Muscle of leg (tissue), 11 donors: ENCODE data around the gene WDR4. TPM values are rescaled to one million over a fixed set of nuclear protein-coding genes. Genes with fewer than 3 reads are reported as not detected.
"Not testable (repeated sequence)": the region's sequence is repeated elsewhere in the genome, so short reads cannot be mapped to it uniquely, and the experiment has no call there.

Experiments
- DNase-seq: peaks from one replicate; pipeline ENCODE4 v3.0.0; 2013
- H3K27ac ChIP-seq: one replicate; pipeline ENCODE4 v1.5.1; 2013; ENCODE audit warnings: mild to moderate bottlenecking, low read length, control low read depth
- H3K27me3 ChIP-seq: one replicate; pipeline ENCODE4 v1.6.1; 2013; ENCODE audit warnings: low read length; ENCODE audit not compliant: control insufficient read depth, insufficient read depth
- H3K36me3 ChIP-seq: one replicate; pipeline ENCODE4 v1.6.1; 2013; ENCODE audit warnings: low read length; ENCODE audit not compliant: control insufficient read depth, insufficient read depth
- H3K4me1 ChIP-seq: one replicate; pipeline ENCODE4 v1.6.1; 2013; ENCODE audit warnings: low read length; ENCODE audit not compliant: control insufficient read depth, insufficient read depth
- H3K4me3 ChIP-seq: one replicate; pipeline ENCODE4 v1.5.1; 2013; ENCODE audit warnings: low read length, control low read depth
- H3K9me3 ChIP-seq: replicated peaks from 2 replicates; pipeline ENCODE4 v1.6.1; 2013; ENCODE audit warnings: low read depth, low read length; ENCODE audit not compliant: control insufficient read depth
- WGBS: methylation state at CpG from one replicate; pipeline ENCODE4 v1.1.5; 2013; ENCODE audit warnings: missing lambda C conversion rate; ENCODE audit not compliant: insufficient coverage; 5-methylcytosine and 5-hydroxymethylcytosine counted together
- polyA plus RNA-seq, 8 donors: library from polyadenylated mRNA; unstranded; fragments of 120-200 nt; gene quantifications; one replicate each; pipeline versions ENCODE4 v1.2.1 to v1.2.3, GENCODE V29; 2013; ENCODE audit warnings: inconsistent platforms in 1 of 8, low replicate concordance in 1 of 8; ENCODE audit not compliant: insufficient read length in 8 of 8, insufficient read depth in 1 of 8
- total RNA-seq: library from RNA; stranded (reverse); fragments of 120-200 nt; gene quantifications from one replicate; pipeline ENCODE4 v1.2.4, GENCODE V29; 2013

Gene WDR4
- total and polyA plus RNA-seq, 9 donors: 5.5 to 10.7 (median 9.2) TPM

GRCh38 chr21:42883921-42884320 lies 4.6 kb upstream of the WDR4 start:
- Histone ChIP-seq H3K9me3 (no peaks in the 10 kb centered on the region), H3K27ac (no peak overlapping the region), H3K36me3 (no peaks in the 10 kb centered on the region), H3K4me3 (no peak overlapping the region), H3K27me3 (no peaks in the 10 kb centered on the region), H3K4me1 (peaks cover 10% of the 10 kb centered on the region)
- no CpG with 5 or more reads among the region's 1 CpG for WGBS
- no peak for DNase-seq

- no peak for DNase-seq
- Histone ChIP-seq H3K9me3 (no peaks in the 10 kb centered on the region), H3K4me3 (peak overlapping the region; percentile 86), H3K27ac (peak overlapping the region; percentile 88), H3K4me1 (peaks cover 15% of the 10 kb centered on the region), H3K27me3 (no peaks in the 10 kb centered on the region), H3K36me3 (peaks cover 12% of the 10 kb centered on the region)
- WGBS: 100% methylated on average over 1 of the region's 6 CpGs
Measured at GRCh38 chr21:42880352-42880751, 1.0 kb upstream of the WDR4 start.

GRCh38 chr21:42878678-42878992 lies 704 bp downstream of the WDR4 start:
- peaks cover 21% of the 10 kb centered on the region for H3K36me3 ChIP-seq

GRCh38 chr21:42875811-42876210 lies 3.5 kb downstream of the WDR4 start:
- H3K4me1 ChIP-seq: peaks cover 15% of the 10 kb centered on the region
- H3K27ac ChIP-seq, DNase-seq, H3K4me3 ChIP-seq, H3K9me3 ChIP-seq, H3K27me3 ChIP-seq: not testable (repeated sequence)
- 85% methylated on average over 2 of the region's 10 CpGs for WGBS
- H3K36me3 ChIP-seq: peaks cover 48% of the 10 kb centered on the region

More at GRCh38 chr21:42878678-42878992, 704 bp downstream of the WDR4 start:
- Histone ChIP-seq H3K4me3 (peak overlapping the region; percentile 86), H3K27ac (peak overlapping the region; percentile 83), H3K27me3 (no peaks in the 10 kb centered on the region), H3K4me1 (peaks cover 15% of the 10 kb centered on the region), H3K9me3 (no peaks in the 10 kb centered on the region)
- 0% methylated on average over 12 of the region's 15 CpGs for WGBS
- DNase-seq: no peak

DNA sequence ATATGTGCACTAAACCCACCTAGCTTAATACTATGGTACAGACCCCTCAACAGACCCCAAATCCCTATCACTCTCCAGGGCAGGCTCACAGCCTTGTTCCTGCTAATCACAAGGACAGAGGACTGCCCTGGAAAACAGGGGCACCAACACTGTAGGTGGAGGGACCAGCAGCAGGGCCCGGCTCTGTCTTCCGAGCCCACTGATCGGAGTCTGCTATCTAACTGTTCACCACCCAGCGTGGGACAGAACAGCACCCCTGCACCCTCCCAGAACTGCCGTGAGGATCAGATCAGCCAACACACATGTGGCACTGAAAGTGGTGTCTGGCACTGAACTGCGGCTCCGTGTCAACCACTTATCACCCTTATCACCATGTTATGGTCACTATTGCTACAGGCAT lies 6.2 kb downstream of the WDR4 start:
- H3K27ac ChIP-seq: no peak overlapping the region
- WGBS: 96% methylated on average over 5 of the region's 7 CpGs
- peaks cover 2% of the 10 kb centered on the region for H3K4me1 ChIP-seq
- no peaks in the 10 kb centered on the region for H3K27me3 ChIP-seq
- DNase-seq: no peak
- no peak overlapping the region for H3K4me3 ChIP-seq
- peaks cover 69% of the 10 kb centered on the region for H3K36me3 ChIP-seq
- no peaks in the 10 kb centered on the region for H3K9me3 ChIP-seq

GRCh38 chr21:42868196-42868595 lies 11.1 kb downstream of the WDR4 start:
- 89% methylated on average over 10 of the region's 10 CpGs for WGBS
- H3K27ac ChIP-seq: no peak overlapping the region
- no peak overlapping the region for H3K4me3 ChIP-seq
- H3K9me3 ChIP-seq: no peaks in the 10 kb centered on the region
- peaks cover 64% of the 10 kb centered on the region for H3K36me3 ChIP-seq
- no peaks in the 10 kb centered on the region for H3K27me3 ChIP-seq
- no peak for DNase-seq
- peaks cover 10% of the 10 kb centered on the region for H3K4me1 ChIP-seq

DNA sequence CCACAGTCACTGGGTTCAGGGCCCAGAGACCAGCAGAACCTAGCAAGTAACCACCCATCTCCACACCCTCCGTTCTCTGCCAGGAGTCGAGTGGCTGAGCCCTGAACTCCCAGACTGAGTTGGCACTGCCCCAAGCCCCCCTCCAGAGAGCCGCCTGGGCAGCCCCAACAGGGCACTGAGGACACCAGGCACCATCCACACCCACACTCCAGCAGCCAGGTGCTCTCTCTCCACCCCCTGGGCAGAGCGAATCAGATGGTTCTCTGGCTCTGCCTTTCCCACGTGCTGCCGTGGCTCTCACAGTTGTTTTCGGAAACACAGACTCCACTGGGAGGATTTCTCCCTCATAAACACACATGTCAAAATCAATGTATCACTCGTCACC lies 13.6 kb downstream of the WDR4 start:
- WGBS: 67% methylated on average over 8 of the region's 8 CpGs
- peaks cover 57% of the 10 kb centered on the region for H3K36me3 ChIP-seq
- H3K27ac ChIP-seq: no peak overlapping the region
- H3K4me3 ChIP-seq: no peak overlapping the region
- no peaks in the 10 kb centered on the region for H3K9me3 ChIP-seq
- peaks cover 10% of the 10 kb centered on the region for H3K4me1 ChIP-seq
- DNase-seq: no peak
- no peaks in the 10 kb centered on the region for H3K27me3 ChIP-seq

DNA sequence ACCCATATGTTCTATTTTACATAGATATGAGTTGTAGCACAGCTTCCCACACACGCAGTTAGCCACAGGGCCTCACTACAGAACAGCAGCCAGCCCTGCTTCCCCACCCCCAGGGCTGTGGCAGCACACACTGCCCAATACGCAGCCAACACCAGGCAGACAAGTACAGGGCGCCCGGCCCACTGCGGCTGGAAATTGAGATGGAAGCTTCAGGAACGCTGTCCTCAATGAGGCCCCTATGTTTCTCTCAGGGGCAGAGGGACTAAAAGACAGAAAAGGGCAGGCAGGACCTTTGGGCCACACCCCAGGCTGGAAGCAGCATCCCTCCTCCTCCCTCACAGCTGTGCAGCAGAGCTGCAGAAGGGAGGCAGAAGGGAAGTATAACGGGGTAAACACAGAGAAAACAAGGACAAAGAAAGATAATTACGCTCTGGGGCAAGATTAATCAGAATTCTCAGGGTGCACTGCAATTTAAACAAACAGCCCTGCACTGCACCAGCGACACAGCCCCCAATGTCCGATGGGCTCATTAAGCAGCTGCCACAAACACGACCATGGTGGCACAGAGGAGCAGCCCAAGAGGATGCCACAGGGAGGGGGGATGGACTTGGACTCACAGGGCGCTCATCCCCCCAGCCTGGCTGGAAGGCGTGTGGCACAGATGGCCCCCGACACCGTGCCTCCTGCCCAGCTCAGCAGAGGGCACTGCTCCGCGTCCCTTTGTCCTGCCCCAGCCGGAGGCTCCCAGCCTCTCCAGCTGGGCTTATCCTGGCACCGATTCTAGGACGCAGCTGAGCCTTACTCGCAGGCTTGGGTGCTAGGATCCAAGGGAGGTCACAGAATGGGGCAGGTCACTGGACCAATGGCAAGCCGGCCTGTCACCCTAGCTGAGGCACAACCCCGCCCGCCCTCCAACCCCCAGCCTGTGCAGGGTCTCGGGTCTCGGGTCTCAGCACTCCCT lies 14.2 kb downstream of the WDR4 start:
- Histone ChIP-seq H3K27ac (peak overlapping the region; percentile 71), H3K4me1 (peaks cover 10% of the 10 kb centered on the region), H3K4me3 (no peak overlapping the region), H3K36me3 (peaks cover 61% of the 10 kb centered on the region), H3K27me3 (no peaks in the 10 kb centered on the region), H3K9me3 (no peaks in the 10 kb centered on the region)
- 64% methylated on average over 25 of the region's 26 CpGs for WGBS
- peak; percentile 80 for DNase-seq

DNA sequence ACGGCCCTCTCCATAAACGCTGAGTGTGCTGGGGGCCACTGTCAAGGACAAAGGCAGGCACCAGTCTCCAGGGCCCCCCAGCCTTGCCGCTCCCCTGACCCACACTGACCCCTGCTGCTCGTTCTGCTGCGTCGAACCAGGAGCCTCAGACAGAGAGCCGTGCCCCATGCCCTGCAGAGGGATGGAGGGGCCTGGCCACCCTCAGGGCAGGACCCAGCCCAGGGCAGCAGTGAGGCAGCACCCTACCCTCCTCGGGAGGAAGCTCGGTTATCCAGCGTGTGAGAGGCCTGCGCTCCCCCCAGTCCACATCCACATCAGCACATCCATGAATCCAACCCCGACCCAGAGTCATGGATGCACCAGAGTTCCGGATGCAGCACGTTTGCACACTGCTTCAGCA lies 15.1 kb downstream of the WDR4 start:
- Histone ChIP-seq H3K27me3 (no peaks in the 10 kb centered on the region), H3K9me3 (no peaks in the 10 kb centered on the region), H3K27ac (peak overlapping the region; percentile 71), H3K4me3 (no peak overlapping the region), H3K4me1 (peaks cover 10% of the 10 kb centered on the region), H3K36me3 (peaks cover 63% of the 10 kb centered on the region)
- WGBS: 73% methylated on average over 13 of the region's 14 CpGs
- DNase-seq: no peak

GRCh38 chr21:42863504-42863870 lies 15.9 kb downstream of the WDR4 start:
- H3K9me3 ChIP-seq: no peaks in the 10 kb centered on the region
- H3K4me1 ChIP-seq: peaks cover 10% of the 10 kb centered on the region
- H3K27me3 ChIP-seq: no peaks in the 10 kb centered on the region
- H3K36me3 ChIP-seq: peaks cover 63% of the 10 kb centered on the region
- 91% methylated on average over 10 of the region's 13 CpGs for WGBS
- no peak overlapping the region for H3K27ac ChIP-seq
- no peak overlapping the region for H3K4me3 ChIP-seq
- no peak for DNase-seq
